HepG2 (cell line): ENCODE results near the gene TNFSF13. TPM values are rescaled to one million over a fixed set of nuclear protein-coding genes. Genes with fewer than 3 reads are reported as not detected.

ENCODE experiments used
- AFF4 ChIP-seq: sonication (generic); formaldehyde crosslinking; IDR thresholded peaks from 2 replicates; pipeline ENCODE4 v1.4.0; 2020; ENCODE audit warnings: missing genetic modification reagents
- ETS1 ChIP-seq: sonication (generic); formaldehyde crosslinking; IDR thresholded peaks from 2 replicates; pipeline ENCODE4 v1.4.0; 2020; ENCODE audit warnings: missing genetic modification reagents
- MEIS2 ChIP-seq: sonication (generic); formaldehyde crosslinking; IDR thresholded peaks from 2 replicates; pipeline ENCODE4 v1.9.0; 2021; ENCODE audit warnings: mild to moderate bottlenecking, missing genetic modification reagents
- PRDM10 ChIP-seq: sonication (generic); formaldehyde crosslinking; IDR thresholded peaks from 2 replicates; pipeline ENCODE4 v1.4.0; 2020; ENCODE audit warnings: low read depth, missing genetic modification reagents
- SAFB2 ChIP-seq: sonication (generic); formaldehyde crosslinking; IDR thresholded peaks from 2 replicates; pipeline ENCODE4 v1.5.1; 2020; ENCODE audit warnings: missing genetic modification reagents, low read depth, mild to moderate bottlenecking, borderline replicate concordance
- SMC3 ChIP-seq: IDR thresholded peaks from 2 replicates; pipeline ENCODE4 v1.6.1; 2011; ENCODE audit warnings: low read length, improper control_type of control experiment
- ZNF275 ChIP-seq: sonication (generic); formaldehyde crosslinking; IDR thresholded peaks from 2 replicates; pipeline ENCODE4 v1.8.0; 2022; ENCODE audit warnings: missing genetic modification reagents, mild to moderate bottlenecking, inconsistent platforms, borderline replicate concordance
- ZSCAN29 ChIP-seq: sonication (generic); formaldehyde crosslinking; conservative IDR thresholded peaks from 2 replicates; pipeline ENCODE4 v1.4.0; 2020; ENCODE audit warnings: mild to moderate bottlenecking, missing genetic modification reagents
- ZZZ3 ChIP-seq: sonication (generic); formaldehyde crosslinking; IDR thresholded peaks from 2 replicates; pipeline ENCODE4 v1.4.0; 2020; ENCODE audit warnings: missing genetic modification reagents, mild to moderate bottlenecking, borderline replicate concordance
- polyA plus RNA-seq, 8 experiments: library from polyadenylated mRNA; depleted of rRNA in 3 of 8; stranded (reverse) in 7 of 8; unstranded in 1 of 8; fragments of >200 nt; fragmentation: Illumina TruSeq in 4 of 8; extraction: Trizol in 4 of 8; gene quantifications; 2 replicates each; pipeline versions ENCODE4 v1.2.1 to v1.2.3, GENCODE V29; 2011 to 2016; ENCODE audit warnings: low read depth in 4 of 8, missing spikeins in 1 of 8, mixed read lengths in 1 of 8; ENCODE audit not compliant: insufficient read depth in 1 of 8
- total RNA-seq, 5 experiments: library from RNA; depleted of rRNA; stranded (reverse); fragments of >200 nt; fragmentation: Illumina TruSeq; extraction: Trizol; gene quantifications; 2 replicates each; pipeline ENCODE4 v1.2.3, GENCODE V29; 2016; ENCODE audit warnings: low read depth in 1 of 5
- TF ChIP-seq, protein P1 (sequence below): sonication (generic); formaldehyde crosslinking; conservative IDR thresholded peaks from 2 replicates; pipeline ENCODE4 v1.5.0; 2020; ENCODE audit warnings: missing genetic modification reagents
- TF ChIP-seq, protein P2 (sequence below): sonication (generic); formaldehyde crosslinking; conservative IDR thresholded peaks from 2 replicates; pipeline ENCODE4 v1.8.1; 2023; ENCODE audit warnings: missing genetic modification reagents

The TNFSF13 gene
- total and polyA plus RNA-seq, 2 of the 13 experiments (the other 11 are each of a cell fraction or from before 2014, with no cell fraction given) = 2.5 to 3.3 TPM

GRCh38 chr17:7573324-7574080 lies 15.0 kb downstream of the TNFSF13 start (continued):
- TF ChIP-seq ETS1 (peak; percentile 87; the same call in 1 of the 2 replicates), ZSCAN29 (CRISPR knock-in tag) (0 out of 2 replicates have a peak, but pooled peaks have one; percentile 7), MEIS2 (CRISPR knock-in tag) (peak; percentile 66; the same call in 1 of the 2 replicates), PRDM10 (CRISPR knock-in tag) (peak; percentile 91), ZNF275 (peak; percentile 79), ZZZ3 (CRISPR knock-in tag) (no peak), SAFB2 (CRISPR knock-in tag) (peak; percentile 16), SMC3 (no peak), AFF4 (peak; percentile 9; the same call in 1 of the 2 replicates)
- TF ChIP-seq, protein P1, sequence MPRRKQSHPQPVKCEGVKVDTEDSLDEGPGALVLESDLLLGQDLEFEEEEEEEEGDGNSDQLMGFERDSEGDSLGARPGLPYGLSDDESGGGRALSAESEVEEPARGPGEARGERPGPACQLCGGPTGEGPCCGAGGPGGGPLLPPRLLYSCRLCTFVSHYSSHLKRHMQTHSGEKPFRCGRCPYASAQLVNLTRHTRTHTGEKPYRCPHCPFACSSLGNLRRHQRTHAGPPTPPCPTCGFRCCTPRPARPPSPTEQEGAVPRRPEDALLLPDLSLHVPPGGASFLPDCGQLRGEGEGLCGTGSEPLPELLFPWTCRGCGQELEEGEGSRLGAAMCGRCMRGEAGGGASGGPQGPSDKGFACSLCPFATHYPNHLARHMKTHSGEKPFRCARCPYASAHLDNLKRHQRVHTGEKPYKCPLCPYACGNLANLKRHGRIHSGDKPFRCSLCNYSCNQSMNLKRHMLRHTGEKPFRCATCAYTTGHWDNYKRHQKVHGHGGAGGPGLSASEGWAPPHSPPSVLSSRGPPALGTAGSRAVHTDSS (CRISPR knock-in tag) = 0 out of 2 replicates have a peak, but pooled peaks have one; percentile 45
- TF ChIP-seq, protein P2, sequence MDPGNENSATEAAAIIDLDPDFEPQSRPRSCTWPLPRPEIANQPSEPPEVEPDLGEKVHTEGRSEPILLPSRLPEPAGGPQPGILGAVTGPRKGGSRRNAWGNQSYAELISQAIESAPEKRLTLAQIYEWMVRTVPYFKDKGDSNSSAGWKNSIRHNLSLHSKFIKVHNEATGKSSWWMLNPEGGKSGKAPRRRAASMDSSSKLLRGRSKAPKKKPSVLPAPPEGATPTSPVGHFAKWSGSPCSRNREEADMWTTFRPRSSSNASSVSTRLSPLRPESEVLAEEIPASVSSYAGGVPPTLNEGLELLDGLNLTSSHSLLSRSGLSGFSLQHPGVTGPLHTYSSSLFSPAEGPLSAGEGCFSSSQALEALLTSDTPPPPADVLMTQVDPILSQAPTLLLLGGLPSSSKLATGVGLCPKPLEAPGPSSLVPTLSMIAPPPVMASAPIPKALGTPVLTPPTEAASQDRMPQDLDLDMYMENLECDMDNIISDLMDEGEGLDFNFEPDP (CRISPR knock-in tag) = no peak
